RWPE2 (cell line): ENCODE data around the gene ZNF44.

ENCODE experiments used
- ATAC-seq: fragments of 200-7000 bp; cut with Tn5 transposase; 3 replicates; pipeline ENCODE4 v1.9.1; 2021; ENCODE audit warnings: low read depth
- DNase-seq: peaks from one replicate; pipeline ENCODE4 v3.0.0-alpha.2; 2020; ENCODE audit warnings: low spot score
- H3K27ac ChIP-seq: fragments of 450-650 bp; 2 replicates; pipeline ENCODE4 v1.5.1; 2017; ENCODE audit warnings: mild to moderate bottlenecking; ENCODE audit not compliant: poor library complexity, severe bottlenecking
- H3K27me3 ChIP-seq: fragments of 250-450 bp; sonication (Bioruptor Pico); 2 replicates; pipeline ENCODE4 v1.5.1; 2021; ENCODE audit warnings: mild to moderate bottlenecking, moderate library complexity; ENCODE audit not compliant: insufficient read depth, poor library complexity, severe bottlenecking
- H3K36me3 ChIP-seq: fragments of 250-450 bp; sonication (Bioruptor Pico); 2 replicates; pipeline ENCODE4 v1.5.1; 2020; ENCODE audit warnings: low read depth, mild to moderate bottlenecking, moderate library complexity
- H3K4me1 ChIP-seq: fragments of 250-450 bp; sonication (Bioruptor Pico); 2 replicates; pipeline ENCODE4 v1.5.1; 2021; ENCODE audit warnings: mild to moderate bottlenecking, moderate library complexity; ENCODE audit not compliant: insufficient read depth, poor library complexity, severe bottlenecking
- H3K4me3 ChIP-seq: fragments of 250-450 bp; sonication (Bioruptor Pico); 2 replicates; pipeline ENCODE4 v1.5.1; 2021; ENCODE audit warnings: mild to moderate bottlenecking, moderate library complexity; ENCODE audit not compliant: severe bottlenecking
- H3K9me3 ChIP-seq: fragments of 250-450 bp; sonication (Bioruptor Pico); 2 replicates; pipeline ENCODE4 v1.5.1; 2021; ENCODE audit warnings: mild to moderate bottlenecking, moderate library complexity; ENCODE audit not compliant: severe bottlenecking
- CTCF ChIP-seq: fragments of 450-650 bp; IDR thresholded peaks from one replicate; pipeline ENCODE4 v1.5.1; 2017; ENCODE audit warnings: mild to moderate bottlenecking, moderate library complexity; ENCODE audit not compliant: poor library complexity, severe bottlenecking

ZNF44 gene

GRCh38 chr19:12247644-12248222 is 47.0 kb downstream of the ZNF44 start:
- no peak for TF ChIP-seq CTCF
- H3K27ac ChIP-seq, result no peak overlapping the region
- no peaks in the 10 kb centered on the region for H3K4me1 ChIP-seq
- DNase-seq, result no peak
- H3K27me3 ChIP-seq, result no peaks in the 10 kb centered on the region
- H3K36me3 ChIP-seq, result peaks cover 11% of the 10 kb centered on the region; the same call in 1 of the 2 replicates
- H3K9me3 ChIP-seq, result peaks cover 17% of the 10 kb centered on the region
- ATAC-seq, result no peak
- no peak overlapping the region for H3K4me3 ChIP-seq

- ATAC-seq, result no peak
- H3K27me3 ChIP-seq, result no peaks in the 10 kb centered on the region
- H3K9me3 ChIP-seq, result peaks cover 15% of the 10 kb centered on the region
- no peak for DNase-seq
- no peak for TF ChIP-seq CTCF
- H3K4me1 ChIP-seq, result no peaks in the 10 kb centered on the region
- H3K27ac ChIP-seq, result no peak overlapping the region
- H3K36me3 ChIP-seq, result peaks cover 8% of the 10 kb centered on the region; the same call in 1 of the 2 replicates
- no peak overlapping the region for H3K4me3 ChIP-seq
Observed at GRCh38 chr19:12244370-12244769, 50.3 kb downstream of the ZNF44 start.

- TF ChIP-seq CTCF, result no peak
- ATAC-seq (no peak), DNase-seq (no peak)
- Histone ChIP-seq H3K27ac (no peak overlapping the region), H3K9me3 (no peaks in the 10 kb centered on the region), H3K36me3 (no peaks in the 10 kb centered on the region), H3K27me3 (no peaks in the 10 kb centered on the region), H3K4me3 (no peak overlapping the region), H3K4me1 (no peaks in the 10 kb centered on the region)
Observed at GRCh38 chr19:12237143-12237839, 57.4 kb downstream of the ZNF44 start.

GRCh38 chr19:12232961-12233360 is 61.7 kb downstream of the ZNF44 start:
- H3K9me3 ChIP-seq, result peaks cover 4% of the 10 kb centered on the region
- no peaks in the 10 kb centered on the region for H3K27me3 ChIP-seq
- H3K4me1 ChIP-seq, result no peaks in the 10 kb centered on the region
- H3K27ac ChIP-seq, result no peak overlapping the region
- H3K4me3 ChIP-seq, result no peak overlapping the region
- H3K36me3 ChIP-seq, result no peaks in the 10 kb centered on the region
- no peak for TF ChIP-seq CTCF
- no peak for DNase-seq
- ATAC-seq, result no peak
